IMR-90 (cell line): ENCODE data around the gene TNKS1BP1. TPM values are rescaled to one million over a fixed set of nuclear protein-coding genes. Genes with fewer than 3 reads are reported as not detected.

Source experiments
- ATAC-seq: fragments of 200-7000 bp; cut with Tn5 transposase; 2 replicates; pipeline ENCODE4 v1.9.1; 2020; ENCODE audit warnings: low read depth, mild to moderate bottlenecking, moderate library complexity
- BruUV-seq: library from RNA; stranded (reverse); fragments of 400-500 nt; replicated peaks from 2 replicates; lab custom pipeline; 2021; lab: Mats Ljungman, UMichigan
- CTCF ChIA-PET: fragments of 300-600 bp; formaldehyde crosslinking; extraction: SDS; loops from one replicate; lab custom pipeline; 2021; ENCODE audit warnings: antibody characterized with exemption; lab: Yijun Ruan, JAX
- POLR2A ChIA-PET: fragments of 300-600 bp; sonication (Branson Sonifier 250); formaldehyde crosslinking; loops from one replicate; lab custom pipeline; 2022; ENCODE audit warnings: antibody characterized with exemption; ENCODE audit not compliant: unreplicated experiment; lab: Charles Lee
- DNase-seq: peaks from one replicate; pipeline ENCODE4 v3.0.0; 2013
- H2AFZ ChIP-seq: replicated peaks from 2 replicates; pipeline ENCODE3; 2013; ENCODE audit warnings: low read length, mild to moderate bottlenecking; ENCODE audit not compliant: poor library complexity
- H2AK5ac ChIP-seq: 2 replicates; pipeline ENCODE4 v1.6.1; 2013; ENCODE audit warnings: low read depth, low read length, inconsistent platforms
- H2AK9ac ChIP-seq: replicated peaks from 2 replicates; pipeline ENCODE3; 2013; ENCODE audit warnings: mild to moderate bottlenecking, low read depth, low read length, moderate library complexity; ENCODE audit not compliant: poor library complexity
- H2BK120ac ChIP-seq: 2 replicates; pipeline ENCODE4 v1.6.1; 2013; ENCODE audit warnings: low read depth, low read length, inconsistent platforms
- H2BK15ac ChIP-seq: 3 replicates; pipeline ENCODE4 v1.6.1; 2013; ENCODE audit warnings: low read depth, low read length, inconsistent platforms
- H2BK20ac ChIP-seq: 2 replicates; pipeline ENCODE4 v1.6.1; 2013; ENCODE audit warnings: low read depth, mild to moderate bottlenecking, inconsistent platforms, low read length, moderate library complexity
- H2BK5ac ChIP-seq: 2 replicates; pipeline ENCODE4 v1.6.1; 2013; ENCODE audit warnings: mild to moderate bottlenecking, low read depth, low read length, inconsistent platforms; ENCODE audit not compliant: poor library complexity, severe bottlenecking
- H3K14ac ChIP-seq: replicated peaks from 2 replicates; pipeline ENCODE4 v1.6.1; 2013; ENCODE audit warnings: low read depth, low read length, inconsistent platforms
- H3K18ac ChIP-seq: 2 replicates; pipeline ENCODE4 v1.6.1; 2013; ENCODE audit warnings: low read depth, low read length, control low read depth
- H3K23ac ChIP-seq: 2 replicates; pipeline ENCODE4 v1.6.1; 2013; ENCODE audit warnings: low read depth, low read length, inconsistent platforms
- H3K27ac ChIP-seq: 2 replicates; pipeline ENCODE4 v1.5.1; 2013; ENCODE audit warnings: mild to moderate bottlenecking, control low read depth, low read length; ENCODE audit not compliant: insufficient read depth
- H3K27me3 ChIP-seq: 2 replicates; pipeline ENCODE4 v1.6.1; 2013; ENCODE audit warnings: low read length; ENCODE audit not compliant: control insufficient read depth, insufficient read depth
- H3K36me3 ChIP-seq: 2 replicates; pipeline ENCODE4 v1.6.1; 2013; ENCODE audit warnings: low read length, mixed read lengths; ENCODE audit not compliant: control insufficient read depth, insufficient read depth
- H3K4ac ChIP-seq: 2 replicates; pipeline ENCODE4 v1.6.1; 2013; ENCODE audit warnings: low read depth, low read length, inconsistent platforms
- H3K4me1 ChIP-seq: 2 replicates; pipeline ENCODE4 v1.6.1; 2013; ENCODE audit warnings: low read length, mixed read lengths; ENCODE audit not compliant: control insufficient read depth, insufficient read depth
- H3K4me2 ChIP-seq: 2 replicates; pipeline ENCODE4 v1.6.1; 2013; ENCODE audit warnings: low read depth, mild to moderate bottlenecking, control low read depth, low read length, moderate library complexity
- H3K4me3 ChIP-seq: 2 replicates; pipeline ENCODE4 v1.5.1; 2013; ENCODE audit warnings: low read depth, mild to moderate bottlenecking, control low read depth, low read length, moderate library complexity; ENCODE audit not compliant: insufficient read depth
- H3K56ac ChIP-seq: 2 replicates; pipeline ENCODE4 v1.6.1; 2013; ENCODE audit warnings: low read length, inconsistent platforms; ENCODE audit not compliant: insufficient read depth; ENCODE audit errors: extremely low read depth
- H3K79me1 ChIP-seq, 2 experiments: 2 replicates each; pipeline ENCODE4 v1.6.1; 2013; ENCODE audit warnings: low read length in 2 of 2, inconsistent platforms in 1 of 2, low read depth in 1 of 2
- H3K9ac ChIP-seq: 2 replicates; pipeline ENCODE4 v1.6.1; 2013; ENCODE audit warnings: low read depth, low read length, control low read depth
- H3K9me1 ChIP-seq: 2 replicates; pipeline ENCODE4 v1.6.1; 2013; ENCODE audit warnings: low read length, inconsistent platforms; ENCODE audit not compliant: insufficient read depth
- H3K9me3 ChIP-seq: 2 replicates; pipeline ENCODE4 v1.6.1; 2013; ENCODE audit warnings: low read length; ENCODE audit not compliant: control insufficient read depth, insufficient read depth
- H4K20me1 ChIP-seq: 2 replicates; pipeline ENCODE4 v1.6.1; 2013; ENCODE audit warnings: low read length, inconsistent platforms; ENCODE audit not compliant: insufficient read depth
- H4K5ac ChIP-seq: 2 replicates; pipeline ENCODE4 v1.6.1; 2013; ENCODE audit warnings: mild to moderate bottlenecking, low read depth, low read length, control low read depth
- H4K8ac ChIP-seq, 2 experiments: 2 replicates each; pipeline ENCODE4 v1.6.1; 2013; ENCODE audit warnings: low read depth in 2 of 2, low read length in 2 of 2, control low read depth in 1 of 2, inconsistent platforms in 1 of 2
- H4K91ac ChIP-seq: 2 replicates; pipeline ENCODE4 v1.6.1; 2013; ENCODE audit warnings: low read depth, low read length, inconsistent platforms; ENCODE audit not compliant: insufficient read depth
- BHLHE40 ChIP-seq: fragments of 150-350 bp; IDR thresholded peaks from 2 replicates; pipeline ENCODE4 v1.6.1; 2016; ENCODE audit warnings: mild to moderate bottlenecking, low read depth, low read length
- CHD1 ChIP-seq: IDR thresholded peaks from 2 replicates; pipeline ENCODE4 v1.6.1; 2012; ENCODE audit warnings: low read depth, low read length, improper control_type of control experiment
- ELK1 ChIP-seq: fragments of 150-350 bp; IDR thresholded peaks from 2 replicates; pipeline ENCODE4 v1.6.1; 2016; ENCODE audit warnings: low read depth, mild to moderate bottlenecking, low read length, moderate library complexity, borderline replicate concordance
- FOS ChIP-seq: fragments of 150-350 bp; IDR thresholded peaks from 2 replicates; pipeline ENCODE4 v1.6.1; 2016; ENCODE audit warnings: low read depth, low read length
- NFE2L2 ChIP-seq: fragments of 150-350 bp; IDR thresholded peaks from 2 replicates; pipeline ENCODE4 v1.6.1; 2016; ENCODE audit warnings: low read depth, mild to moderate bottlenecking, low read length
- POLR2A ChIP-seq: IDR thresholded peaks from 2 replicates; pipeline ENCODE4 v1.6.1; 2012; ENCODE audit warnings: mild to moderate bottlenecking, low read depth, low read length
- WGBS, 2 experiments: methylation state at CpG; one replicate each; pipeline versions ENCODE4 v1.1.5 to v1.1.7; 2013; ENCODE audit warnings: missing lambda C conversion rate in 2 of 2; ENCODE audit not compliant: insufficient read length in 1 of 2; ENCODE audit errors: extremely low coverage in 2 of 2; 5-methylcytosine and 5-hydroxymethylcytosine counted together
- dilution Hi-C: fragments of 300-500 bp; cut with HindIII; formaldehyde crosslinking; loops from one replicate; pipeline ENCODE4 v1.14.3; 2018; ENCODE audit warnings: low sequenced_read_pairs; ENCODE audit not compliant: unreplicated experiment
- in situ Hi-C: fragments of 300-500 bp; cut with MboI; formaldehyde crosslinking; loops from 3 replicates; pipeline ENCODE4 v1.14.3; 2019; ENCODE audit warnings: low sequenced_read_pairs, inconsistent platforms, mixed read lengths
- intact Hi-C: fragments of 100-400 bp; cut with micrococcal nuclease; formaldehyde crosslinking; loops from 2 replicates; pipeline ENCODE4 v1.10.0; 2022
- polyA plus RNA-seq, 3 experiments: library from polyadenylated mRNA; depleted of rRNA; stranded (reverse); fragments of >200 nt; gene quantifications; 2 replicates each; pipeline ENCODE4 v1.2.3, GENCODE V29; 2012; ENCODE audit warnings: low replicate concordance in 1 of 3
- total RNA-seq: library from RNA; depleted of rRNA; stranded (reverse); fragments of >200 nt; gene quantifications from 2 replicates; pipeline ENCODE4 v1.2.3, GENCODE V29; 2012

TNKS1BP1 gene
- total and polyA plus RNA-seq, 2 of the 4 experiments (the other 2 are of a cell fraction): 31.7 to 71.4 TPM

GRCh38 chr11:57290288-57290687 lies 34.5 kb downstream of the TNKS1BP1 start:
- Histone ChIP-seq H3K18ac (0 out of 2 replicates have a peak overlapping the region, but pooled peaks have one; percentile 11), H4K5ac (no peak overlapping the region), H3K9me3 (no peaks in the 10 kb centered on the region), H4K91ac (no peak overlapping the region), H2BK120ac (no peak overlapping the region), H2BK20ac (no peak overlapping the region), H2AK5ac (peak overlapping the region; percentile 42; the same call in 1 of the 2 replicates), H3K4me1 (peaks cover 29% of the 10 kb centered on the region), H3K9ac (no peak overlapping the region), H2BK15ac (no peak overlapping the region; the same call in 2 of the 3 replicates), H3K36me3 (no peaks in the 10 kb centered on the region), H2AK9ac (no peak overlapping the region), H2AFZ (peak overlapping the region; percentile 19), H2BK5ac (peak overlapping the region; percentile 68), H3K4me2 (peak overlapping the region; percentile 34; the same call in 1 of the 2 replicates), H4K8ac (no peak overlapping the region), H3K4ac (no peak overlapping the region), H4K20me1 (no peaks in the 10 kb centered on the region), H3K27ac (no peak overlapping the region), H3K14ac (0 out of 2 replicates have a peak overlapping the region, but pooled peaks have one; percentile 64), H3K23ac (no peak overlapping the region), H3K4me3 (no peak overlapping the region), H3K27me3 (no peaks in the 10 kb centered on the region), H3K79me1 (no peaks in the 10 kb centered on the region), H3K9me1 (peaks cover 26% of the 10 kb centered on the region), H3K56ac (no peak overlapping the region)
- dilution Hi-C loops (no loop called here), in situ Hi-C loops (no loop called here), intact Hi-C loops (no loop called here)
- BruUV-seq: no TSS peak
- ATAC-seq (peak; percentile 77), DNase-seq (peak; percentile 85)
- TF ChIP-seq ELK1 (no peak), POLR2A (no peak), NFE2L2 (no peak), FOS (no peak), BHLHE40 (no peak), CHD1 (no peak)
- no CpG with 5 or more reads among the region's 1 CpG for WGBS, 2 experiments
- POLR2A ChIA-PET: interaction anchor here (0.6 kb wide), 1 partner anchor 31 kb away, joined by 4 read pairs; no protein-coding TSS in a partner anchor
- CTCF ChIA-PET: no interaction called here
